HG03521 (cell line): Measurements from ENCODE around the gene TREM2.
"Not testable (repeated sequence)": the region's sequence is repeated elsewhere in the genome, so short reads cannot be mapped to it uniquely, and the experiment has no call there.

Source experiments
- ATAC-seq: cut with Tn5 transposase; IDR thresholded peaks from one replicate; pipeline ENCODE4 v1.9.1; 2021; ENCODE audit warnings: mild to moderate bottlenecking, moderate library complexity; ENCODE audit not compliant: unreplicated experiment

TREM2 gene

DNA sequence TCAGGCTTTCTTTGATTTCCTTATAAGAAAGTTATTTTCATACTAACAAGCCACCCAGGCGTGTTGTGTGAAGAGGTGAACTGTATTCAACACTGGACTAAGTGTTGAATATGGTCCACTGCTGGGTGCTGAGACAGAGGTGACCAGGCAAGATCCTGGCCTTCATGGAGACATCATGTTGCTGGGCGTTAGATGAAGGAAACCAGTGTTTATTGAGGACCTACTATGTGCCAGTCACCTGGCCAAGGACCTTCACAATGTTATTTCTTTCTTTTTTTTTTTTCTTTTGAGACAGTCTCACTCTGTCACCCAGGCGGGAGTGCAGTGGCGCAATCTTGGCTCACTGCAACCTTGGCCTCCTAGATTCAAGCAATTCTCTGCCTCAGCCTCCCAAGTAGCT, 6.9 kb downstream of the TREM2 start:
- ATAC-seq: no peak

DNA sequence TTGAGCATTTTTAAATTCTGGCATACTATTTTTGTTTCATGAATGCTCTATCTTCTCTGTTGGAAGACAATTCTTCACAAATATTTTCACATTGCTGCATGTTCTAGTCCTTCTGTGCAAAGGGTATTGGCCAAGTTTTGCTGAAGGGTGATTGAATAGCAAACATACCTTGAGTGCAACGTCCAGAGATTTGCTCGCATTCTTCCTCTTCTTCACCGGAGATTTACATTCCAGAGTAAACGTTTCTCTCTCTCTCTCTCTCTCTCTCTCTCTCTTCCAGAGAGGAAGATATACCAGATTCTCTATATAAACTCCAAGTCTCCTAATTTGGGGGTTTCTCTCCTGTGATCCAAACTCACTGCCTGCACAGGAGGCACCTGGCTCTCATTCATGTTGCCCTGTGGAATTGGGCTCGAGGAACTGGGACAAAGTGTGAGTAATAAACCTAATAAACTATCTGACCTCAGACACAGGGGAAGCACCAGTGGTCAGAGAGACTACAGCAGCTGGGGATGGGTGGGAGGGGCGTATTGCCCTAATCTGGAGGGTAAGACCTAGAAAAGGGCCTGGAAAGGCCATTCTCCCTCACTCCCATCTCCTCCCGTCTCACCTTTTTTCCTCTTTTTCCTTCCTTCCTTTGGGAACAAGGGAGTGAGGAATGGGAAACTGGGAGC, 7.6 kb downstream of the TREM2 start:
- ATAC-seq: no peak

GRCh38 chr6:41153992-41154625, 8.8 kb downstream of the TREM2 start, which contains the start of gene TREML1:
Gene TREML1, minus strand, starts transcription at chr6:41154347. Its CDS starts 59 bp downstream, at chr6:41154288.
- ATAC-seq: no peak

- ATAC-seq: no peak
Measured at GRCh38 chr6:41153451-41153850, 9.5 kb downstream of the TREM2 start.

- ATAC-seq: no peak
Measured at GRCh38 chr6:41150671-41151070, 12.2 kb downstream of the TREM2 start.

DNA sequence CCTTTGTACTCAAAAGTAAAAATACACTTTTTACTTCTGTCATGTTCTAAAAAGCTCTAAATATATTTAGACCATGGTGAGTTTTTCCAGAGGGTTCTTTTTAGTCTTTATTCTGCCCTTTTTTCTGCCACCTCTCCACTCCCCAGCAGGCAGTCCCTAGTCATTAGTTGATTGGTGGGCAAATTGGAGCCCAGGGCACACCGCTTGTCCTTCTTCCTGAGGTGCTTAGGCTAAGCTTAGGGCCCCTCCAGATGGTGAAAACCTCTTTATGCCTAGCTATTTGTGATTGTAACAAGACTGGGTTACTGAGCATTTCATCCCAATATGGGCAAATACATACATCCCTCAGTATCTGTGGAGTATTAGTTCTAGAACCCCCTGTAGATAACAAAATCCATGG, 15.0 kb downstream of the TREM2 start:
- no peak for ATAC-seq

- ATAC-seq: no peak
Measured at GRCh38 chr6:41136911-41137310, 26.0 kb downstream of the TREM2 start.

GRCh38 chr6:41135062-41135832, 27.7 kb downstream of the TREM2 start:
- ATAC-seq: no peak

DNA sequence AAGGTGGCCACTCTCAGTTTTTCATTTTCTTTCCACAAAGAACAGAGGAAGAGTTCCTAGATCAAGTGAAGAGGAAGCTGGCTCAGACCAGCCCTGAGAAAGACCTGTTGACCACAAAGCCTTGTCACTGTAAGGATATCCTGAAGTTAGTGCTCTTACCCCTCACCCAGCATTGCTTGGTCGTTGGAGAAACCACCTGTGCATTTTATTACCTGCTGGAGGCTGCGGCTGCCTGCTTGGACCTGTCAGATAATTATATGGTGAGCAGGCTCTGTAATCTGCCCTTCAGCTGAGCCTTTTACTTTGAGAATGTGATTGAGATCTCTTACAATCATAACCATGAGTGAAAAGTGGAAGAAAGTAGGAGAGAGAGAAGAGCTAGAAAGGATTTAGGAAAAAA, 30.7 kb downstream of the TREM2 start:
- ATAC-seq: no peak

- no peak for ATAC-seq
Measured at GRCh38 chr6:41125282-41125681, 37.6 kb downstream of the TREM2 start.

- ATAC-seq: no peak
Measured at GRCh38 chr6:41122918-41123317, 40.0 kb downstream of the TREM2 start.

GRCh38 chr6:41122373-41122772, 40.5 kb downstream of the TREM2 start:
- no peak for ATAC-seq

GRCh38 chr6:41120058-41120457, 42.9 kb downstream of the TREM2 start:
- no peak for ATAC-seq

- ATAC-seq: no peak
Measured at GRCh38 chr6:41119508-41119907, 43.4 kb downstream of the TREM2 start.

- ATAC-seq: not testable (repeated sequence)
Measured at GRCh38 chr6:41115027-41115426, 47.9 kb downstream of the TREM2 start.

- no peak for ATAC-seq
Measured at GRCh38 chr6:41111017-41111416, 51.9 kb downstream of the TREM2 start.
